K562 (cell line): ENCODE results near the gene RASGRP1. TPM values are rescaled to one million over a fixed set of nuclear protein-coding genes. Genes with fewer than 3 reads are reported as not detected.

Source experiments
- ATF3 ChIP-seq, 2 experiments: fragments of 450-650 bp in 1 of 2; sonication (generic) in 1 of 2; formaldehyde crosslinking in 1 of 2; IDR thresholded peaks in 1 of 2; conservative IDR thresholded peaks in 1 of 2; 2 replicates each; pipeline versions ENCODE4 v1.6.1 to v1.8.1; 2016 to 2023; ENCODE audit warnings: mild to moderate bottlenecking in 2 of 2, moderate library complexity in 2 of 2, inconsistent platforms in 1 of 2, missing genetic modification reagents in 1 of 2
- HINFP ChIP-seq: fragments of 450-650 bp; conservative IDR thresholded peaks from 2 replicates; pipeline ENCODE4 v1.6.1; 2016; ENCODE audit warnings: missing genetic modification characterization, low read depth, mild to moderate bottlenecking, control low read depth, missing compliant biosample characterization
- IRF1 ChIP-seq: sonication (generic); formaldehyde crosslinking; IDR thresholded peaks from 2 replicates; pipeline ENCODE4 v1.8.0; 2022; ENCODE audit warnings: missing genetic modification reagents, mild to moderate bottlenecking, borderline replicate concordance
- MBD2 ChIP-seq: sonication (generic); IDR thresholded peaks from 2 replicates; pipeline ENCODE4 v1.6.1; 2016; ENCODE audit warnings: low read depth, borderline replicate concordance
- MYC ChIP-seq, 2 experiments: fragments of 250-450 bp in 1 of 2; sonication (Bioruptor Pico) in 1 of 2; IDR thresholded peaks; 2 replicates each; pipeline versions ENCODE4 v1.5.1 to v1.6.1; 2012 to 2021; ENCODE audit warnings: low read depth in 2 of 2, borderline replicate concordance in 1 of 2, improper control_type of control experiment in 1 of 2, low read length in 1 of 2, mild to moderate bottlenecking in 1 of 2, moderate library complexity in 1 of 2
- NELFE ChIP-seq: IDR thresholded peaks from 2 replicates; pipeline ENCODE4 v1.6.1; 2011; ENCODE audit warnings: mild to moderate bottlenecking; ENCODE audit not compliant: insufficient read depth, insufficient read length
- PTRF ChIP-seq: fragments of 450-650 bp; IDR thresholded peaks from 2 replicates; pipeline ENCODE4 v1.6.1; 2016; ENCODE audit warnings: mild to moderate bottlenecking, missing genetic modification characterization, missing compliant biosample characterization
- RB1 ChIP-seq: fragments of 450-650 bp; IDR thresholded peaks from 2 replicates; pipeline ENCODE4 v1.6.1; 2017; ENCODE audit warnings: low read depth, mild to moderate bottlenecking
- RBM25 ChIP-seq: fragments of 200-400 bp; formaldehyde crosslinking; IDR thresholded peaks from 2 replicates; pipeline ENCODE4 v1.6.1; 2018; ENCODE audit warnings: low read length, low read depth, moderate library complexity; ENCODE audit not compliant: severe bottlenecking
- RBM34 ChIP-seq: fragments of 200-400 bp; formaldehyde crosslinking; IDR thresholded peaks from 2 replicates; pipeline ENCODE4 v1.6.1; 2018; ENCODE audit warnings: low read length, borderline replicate concordance; ENCODE audit not compliant: insufficient read depth
- TEAD2 ChIP-seq: fragments of 450-650 bp; IDR thresholded peaks from 2 replicates; pipeline ENCODE4 v1.6.1; 2016; ENCODE audit warnings: missing genetic modification characterization, control low read depth, missing compliant biosample characterization
- TFAP4 ChIP-seq: sonication (generic); formaldehyde crosslinking; IDR thresholded peaks from 2 replicates; pipeline ENCODE4 v1.8.0; 2022; ENCODE audit warnings: missing genetic modification reagents, mild to moderate bottlenecking, moderate library complexity, borderline replicate concordance
- ZEB2 ChIP-seq: fragments of 450-650 bp; IDR thresholded peaks from 2 replicates; pipeline ENCODE4 v1.6.1; 2016
- ZNF184 ChIP-seq: sonication (generic); formaldehyde crosslinking; IDR thresholded peaks from 2 replicates; pipeline ENCODE4 v1.5.0; 2020; ENCODE audit warnings: missing genetic modification reagents
- ZNF280A ChIP-seq: fragments of 450-650 bp; IDR thresholded peaks from 2 replicates; pipeline ENCODE4 v1.6.1; 2018; ENCODE audit warnings: mild to moderate bottlenecking, low read depth; ENCODE audit not compliant: partially characterized antibody
- ZNF77 ChIP-seq: fragments of 250-450 bp; sonication (Bioruptor Pico); IDR thresholded peaks from 2 replicates; pipeline ENCODE4 v1.5.0; 2020
- polyA plus RNA-seq, 8 experiments: library from polyadenylated mRNA; depleted of rRNA in 4 of 8; stranded (reverse) in 5 of 8; unstranded in 3 of 8; fragments of >200 nt; fragmentation: Nextera tagmentation in 2 of 8; fragmentation: Illumina TruSeq in 1 of 8; extraction: Ambion mirVana in 2 of 8; extraction: Trizol in 1 of 8; gene quantifications; 2 replicates each; pipeline versions ENCODE4 v1.2.1 to v1.2.3, GENCODE V29; 2011 to 2014; ENCODE audit warnings: inconsistent platforms in 1 of 8, missing spikeins in 1 of 8
- total RNA-seq, 7 experiments: library from RNA; depleted of rRNA in 6 of 7; stranded (reverse); fragments of >200 nt in 6 of 7; fragmentation: Illumina TruSeq in 2 of 7; extraction: Trizol in 2 of 7; gene quantifications; 2 replicates each; pipeline versions ENCODE4 v1.2.1 to v1.2.3, GENCODE V29; 2011 to 2021; ENCODE audit warnings: low replicate concordance in 1 of 7

The RASGRP1 gene
- total and polyA plus RNA-seq, 9 of the 15 experiments (the other 6 are each of a cell fraction or from before 2014, with no cell fraction given): 0.14 to 0.72 (median 0.31) TPM

- no peak for TF ChIP-seq ZNF184
- no peak for TF ChIP-seq ZNF77 (CRISPR knock-in tag)
- TF ChIP-seq RBM25: no peak
- no peak for TF ChIP-seq ZEB2
- no peak for TF ChIP-seq MBD2
- no peak for TF ChIP-seq NELFE
- no peak for TF ChIP-seq ZNF280A
- no peak for TF ChIP-seq PTRF (tag)
- no peak for TF ChIP-seq RBM34
- TF ChIP-seq MYC (IDR thresholded peaks at IDR 0.05; ENCODE audit: low read depth, low read length): no peak
- TF ChIP-seq MYC (CRISPR knock-in tag; IDR thresholded peaks at IDR 0.05; ENCODE audit: borderline replicate concordance, low read depth): no peak
- no peak for TF ChIP-seq IRF1 (CRISPR knock-in tag)
- no peak for TF ChIP-seq ATF3 (IDR thresholded peaks at IDR 0.05)
- no peak for TF ChIP-seq ATF3 (CRISPR knock-in tag; conservative IDR thresholded peaks at IDR 0.05)
- peak; percentile 64 for TF ChIP-seq RB1
- peak; percentile 53; the same call in 1 of the 2 replicates for TF ChIP-seq TFAP4
- no peak for TF ChIP-seq HINFP (tag)
- no peak for TF ChIP-seq TEAD2 (tag)
These were observed 693 bp downstream of the RASGRP1 start (continued) for GRCh38 chr15:38563723-38564519.
